Measurements from ENCODE around the gene TGFB1.
A peak's percentile ranks its signal among the peaks of the same experiment; 100 is the strongest.
"Not testable (repeated sequence)": the region's sequence is repeated elsewhere in the genome, so short reads cannot be mapped to it uniquely, and the experiment has no call there.

TGFB1 gene

GRCh38 chr19:41353466-41354342, at the start of gene TGFB1:
Gene TGFB1, minus strand, starts transcription at chr19:41353922. Its CDS starts 878 bp downstream, at chr19:41353044.
- DNase-seq (ENCODE audit: low spot score) = peak; percentile 78

GRCh38 chr19:41402010-41402409, 48.3 kb upstream of the TGFB1 start:
- no peak for DNase-seq (ENCODE audit: low spot score)

GRCh38 chr19:41401483-41401882, 47.8 kb upstream of the TGFB1 start:
- peak; percentile 82 for DNase-seq (ENCODE audit: low spot score)

GRCh38 chr19:41399525-41399924, 45.8 kb upstream of the TGFB1 start:
- no peak for DNase-seq (ENCODE audit: low spot score)

- DNase-seq (ENCODE audit: low spot score) = no peak
Measured at GRCh38 chr19:41399091-41399490, 45.4 kb upstream of the TGFB1 start.

- DNase-seq (ENCODE audit: low spot score) = no peak
Measured at GRCh38 chr19:41398598-41398997, 44.9 kb upstream of the TGFB1 start.

- no peak for DNase-seq (ENCODE audit: low spot score)
Measured at GRCh38 chr19:41398050-41398418, 44.3 kb upstream of the TGFB1 start.

GRCh38 chr19:41397086-41398049, 43.6 kb upstream of the TGFB1 start, which contains the start of the genes BCKDHA and EXOSC5:
Gene BCKDHA, plus strand, starts transcription at chr19:41397818. Its CDS starts 10 bp downstream, at chr19:41397828.
Gene EXOSC5, minus strand, starts transcription at chr19:41397359. Its CDS starts 31 bp downstream, at chr19:41397328.
- DNase-seq (ENCODE audit: low spot score) = peak; percentile 99

GRCh38 chr19:41395355-41395754, 41.6 kb upstream of the TGFB1 start:
- DNase-seq (ENCODE audit: low spot score) = no peak

- no peak for DNase-seq (ENCODE audit: low spot score)
Measured at GRCh38 chr19:41392775-41393174, 39.1 kb upstream of the TGFB1 start.

GRCh38 chr19:41391618-41392017, 37.9 kb upstream of the TGFB1 start:
- DNase-seq (ENCODE audit: low spot score) = no peak

- no peak for DNase-seq (ENCODE audit: low spot score)
Measured at GRCh38 chr19:41386442-41386841, 32.7 kb upstream of the TGFB1 start.

GRCh38 chr19:41384351-41384750, 30.6 kb upstream of the TGFB1 start:
- DNase-seq (ENCODE audit: low spot score) = no peak

- DNase-seq (ENCODE audit: low spot score) = not testable (repeated sequence)
Measured at GRCh38 chr19:41381536-41381935, 27.8 kb upstream of the TGFB1 start.

GRCh38 chr19:41377977-41378709, 24.4 kb upstream of the TGFB1 start:
- DNase-seq (ENCODE audit: low spot score) = no peak

GRCh38 chr19:41376998-41377365, 23.3 kb upstream of the TGFB1 start:
- no peak for DNase-seq (ENCODE audit: low spot score)

GRCh38 chr19:41376241-41376997, 22.7 kb upstream of the TGFB1 start, which contains the start of gene TMEM91:
Gene TMEM91, plus strand, starts transcription at chr19:41376533. Its CDS starts 1,777 bp downstream, at chr19:41378310.
- DNase-seq (ENCODE audit: low spot score) = no peak

- no peak for DNase-seq (ENCODE audit: low spot score)
Measured at GRCh38 chr19:41373993-41374392, 20.3 kb upstream of the TGFB1 start.

GRCh38 chr19:41372501-41372900, 18.8 kb upstream of the TGFB1 start:
- DNase-seq (ENCODE audit: low spot score) = no peak

GRCh38 chr19:41371541-41371940, 17.8 kb upstream of the TGFB1 start:
- no peak for DNase-seq (ENCODE audit: low spot score)

GRCh38 chr19:41371119-41371518, 17.4 kb upstream of the TGFB1 start:
- DNase-seq (ENCODE audit: low spot score) = not testable (repeated sequence)
